Mammary microvascular endothelial cell (primary cell): ENCODE data around the gene C4orf46. TPM values are rescaled to one million over a fixed set of nuclear protein-coding genes. Genes with fewer than 3 reads are reported as not detected.

Source experiments
- total RNA-seq: library from RNA; depleted of rRNA; stranded (reverse); fragments of >200 nt; gene quantifications from 2 replicates; pipeline ENCODE4 v1.2.3, GENCODE V29; 2015

The C4orf46 gene
- 20.5 and 22.4 TPM in 2 replicates for total RNA-seq

GRCh38 chr4:158671665-158671914, at the start of gene C4orf46:
Gene C4orf46, minus strand, starts transcription at chr4:158671887. Its CDS starts 86 bp downstream, at chr4:158671801.

GRCh38 chr4:158671915-158672806, 474 bp upstream of the C4orf46 start, which contains the start of gene ETFDH:
Gene ETFDH, plus strand, starts transcription at chr4:158672296. Its CDS starts 161 bp downstream, at chr4:158672457.

Other genes starting within 250 kb of the C4orf46 start
- not detected in 2 replicates for gene RXFP1, start 150.0 kb downstream of the C4orf46 start, total RNA-seq
- gene ETFDH, start 409 bp upstream of the C4orf46 start, total RNA-seq = 12.5 and 17.4 TPM in 2 replicates
- gene PPID, start 51.5 kb upstream of the C4orf46 start, total RNA-seq = 34.7 and 34.9 TPM in 2 replicates
- gene FNIP2, start 97.1 kb upstream of the C4orf46 start, total RNA-seq = 15.5 and 18.2 TPM in 2 replicates